CD4-positive, alpha-beta T cell treated with Interleukin-12 subunit alpha and Interleukin-12 subunit beta, for 1 hour (primary cell): ENCODE results near the gene RBM4B.
"Not testable (repeated sequence)": the region's sequence is repeated elsewhere in the genome, so short reads cannot be mapped to it uniquely, and the experiment has no call there.

ENCODE experiments used
- DNase-seq: peaks from one replicate; pipeline ENCODE4 v3.0.0-alpha.2; 2020

RBM4B gene

DNA sequence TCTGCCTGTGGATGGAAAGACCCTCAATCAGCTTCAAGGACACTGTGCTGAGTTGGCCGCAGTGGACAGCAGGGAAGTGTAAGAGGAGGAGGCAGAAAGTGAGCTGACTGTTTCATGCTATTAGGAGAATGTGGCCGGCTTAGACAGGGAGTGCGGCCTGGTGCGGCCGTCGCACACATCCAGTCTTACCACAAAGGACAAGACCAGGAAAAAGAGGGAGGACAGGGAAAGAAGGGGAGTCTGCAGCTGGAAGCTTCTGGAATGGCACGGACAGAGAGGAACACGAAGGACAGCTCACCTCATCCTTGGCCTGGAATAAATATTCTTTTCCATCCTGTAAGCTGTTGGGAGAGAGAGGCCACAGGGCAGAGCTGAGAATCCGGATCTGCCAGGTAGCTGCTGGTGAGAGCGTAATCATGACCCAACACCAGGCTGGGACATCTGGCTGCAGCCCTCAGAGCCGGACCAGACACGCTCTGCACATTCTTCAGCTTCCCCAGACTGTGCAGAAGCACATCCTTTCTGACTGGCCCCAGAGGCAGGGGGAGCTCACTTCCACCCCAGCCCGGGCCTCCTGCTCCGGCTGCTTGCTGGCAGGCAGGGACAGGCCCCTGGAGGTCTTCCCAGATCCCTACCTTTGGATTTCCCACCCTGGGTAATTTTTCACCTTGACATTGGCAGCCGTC, 8.6 kb upstream of the RBM4B start:
- DNase-seq, result no peak

DNA sequence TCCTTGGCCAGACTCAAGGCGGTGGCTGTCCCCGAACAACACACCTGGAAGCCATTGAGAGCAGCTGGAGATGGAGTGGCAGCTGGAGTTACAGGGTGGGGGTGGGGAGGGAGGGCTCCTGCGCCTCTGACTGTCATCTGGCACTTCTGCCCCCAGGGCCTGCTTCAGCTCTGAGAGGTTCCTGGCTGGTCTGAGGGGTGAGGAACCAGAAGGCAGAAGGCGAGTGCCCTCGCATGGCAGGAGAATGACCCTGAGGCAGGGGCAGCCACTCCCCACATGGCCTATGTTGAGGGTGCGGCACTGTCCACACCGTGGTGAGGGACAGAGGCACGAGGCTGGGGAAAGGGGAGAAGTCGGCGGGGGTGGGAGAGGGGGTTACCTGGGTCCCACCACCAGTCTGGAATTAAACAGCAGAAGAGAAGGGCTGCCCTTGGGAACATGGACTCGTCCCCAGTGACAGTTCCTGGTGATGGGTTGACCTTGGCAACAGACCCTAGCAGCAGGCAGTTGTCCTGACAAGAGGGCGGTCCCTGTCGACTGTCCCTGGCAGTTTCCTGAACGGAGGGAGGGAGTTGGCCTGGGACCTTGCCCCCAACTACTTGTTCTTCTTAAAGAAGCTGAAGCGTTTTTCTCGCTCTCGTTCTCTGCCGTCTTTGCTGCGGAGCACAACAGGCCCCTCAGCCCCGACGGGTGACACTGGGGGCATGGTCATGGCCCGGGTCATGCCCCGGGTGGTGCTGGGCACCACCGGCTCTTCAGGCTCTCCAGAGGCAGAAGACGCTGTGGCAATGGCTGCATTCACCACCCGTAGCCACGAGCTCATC, 7.8 kb upstream of the RBM4B start:
- no peak for DNase-seq

- no peak for DNase-seq
Observed at GRCh38 chr11:66684635-66685034, 6.9 kb upstream of the RBM4B start.

- DNase-seq, result no peak
Observed at GRCh38 chr11:66683877-66684276, 6.2 kb upstream of the RBM4B start.

DNA sequence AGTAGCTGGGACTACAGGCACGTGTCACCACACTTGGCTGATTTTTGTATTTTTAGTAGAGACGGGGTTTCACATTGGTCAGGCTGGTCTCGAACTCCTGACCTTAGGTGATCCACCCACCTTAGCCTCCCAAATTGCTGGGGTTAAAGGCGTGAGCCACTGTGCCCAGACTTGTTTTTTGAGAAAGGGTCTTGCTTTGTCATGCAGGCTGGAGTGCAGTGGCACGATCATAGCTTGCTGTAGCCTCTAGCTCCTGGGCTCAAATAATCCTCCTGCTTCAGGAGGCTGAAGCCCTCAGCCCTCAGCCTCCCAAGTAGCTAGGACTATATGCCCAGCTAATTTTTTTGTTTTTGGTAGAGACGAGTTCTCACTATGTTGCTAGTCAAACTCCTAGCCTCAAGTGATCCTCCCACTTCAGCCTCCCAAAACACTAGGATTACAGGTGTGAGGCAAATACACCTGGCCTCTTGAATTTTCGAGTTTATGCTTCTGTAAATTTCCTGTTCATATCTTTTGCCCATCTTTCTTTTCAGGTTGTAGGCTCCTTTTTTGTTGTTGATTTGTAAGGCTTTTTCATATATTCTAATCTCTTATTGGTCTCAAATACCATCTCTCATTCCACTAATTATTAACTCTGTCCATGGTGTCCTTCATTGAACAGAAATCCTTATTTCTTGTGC, 3.4 kb upstream of the RBM4B start:
- no peak for DNase-seq

DNA sequence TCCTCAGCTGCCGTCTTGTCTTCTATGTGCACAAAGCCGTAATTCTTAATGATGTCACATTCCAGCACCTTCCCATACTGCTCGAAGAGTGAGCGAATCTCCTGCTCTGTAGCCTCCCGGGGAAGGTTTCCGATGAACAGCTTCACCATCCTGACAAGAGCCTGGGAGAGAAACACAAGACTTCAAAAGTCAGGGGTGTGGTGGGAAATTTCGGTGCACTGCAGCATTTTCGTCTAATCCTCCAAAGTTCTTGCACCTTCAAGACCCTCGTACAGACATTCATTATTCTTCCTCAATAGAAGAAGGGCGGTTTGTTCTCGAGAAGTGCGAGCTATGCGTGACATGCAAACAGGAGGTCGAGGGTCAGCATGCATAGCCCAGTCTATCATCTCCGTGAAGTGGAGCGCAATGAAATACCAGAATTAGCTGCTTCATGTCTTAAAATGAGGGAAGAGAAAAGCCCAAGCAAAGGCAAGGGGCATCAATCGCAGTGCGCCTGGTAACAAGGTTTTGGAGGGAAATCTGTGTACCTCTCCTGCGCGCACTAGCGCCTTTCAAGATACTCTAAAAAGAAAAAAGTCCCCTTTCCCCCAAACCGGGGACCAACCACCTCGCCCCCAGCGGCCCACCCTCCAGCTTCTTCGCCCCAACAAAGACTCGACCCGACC, 622 bp downstream of the RBM4B start:
- DNase-seq, result no peak

- no peak for DNase-seq
Observed at GRCh38 chr11:66676282-66676919, 1.3 kb downstream of the RBM4B start.

GRCh38 chr11:66674964-66675602, 2.6 kb downstream of the RBM4B start:
- no peak for DNase-seq

- DNase-seq, result no peak
Observed at GRCh38 chr11:66670816-66671215, 6.9 kb downstream of the RBM4B start.

GRCh38 chr11:66665369-66665768, 12.3 kb downstream of the RBM4B start:
- DNase-seq, result no peak

GRCh38 chr11:66663741-66664296, 13.9 kb downstream of the RBM4B start:
- no peak for DNase-seq

DNA sequence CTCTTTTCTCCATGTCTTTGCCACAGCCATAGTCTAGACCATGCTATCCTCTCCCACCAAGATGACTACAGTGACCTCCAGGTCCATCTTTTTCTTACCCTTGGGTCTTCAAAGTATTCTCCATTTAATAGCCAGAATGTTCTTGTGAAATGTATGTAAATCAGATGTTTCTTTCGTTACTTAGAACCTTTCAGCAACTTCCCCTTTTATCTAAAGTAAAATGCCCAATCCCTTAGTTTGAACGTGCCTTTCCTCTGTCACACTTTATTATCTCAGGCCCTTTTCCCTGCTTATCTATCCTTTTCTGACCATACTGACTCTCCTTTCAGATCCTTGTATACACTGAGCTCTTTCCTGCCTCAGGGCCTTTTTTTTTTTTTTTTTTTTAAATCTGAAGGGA, 17.9 kb downstream of the RBM4B start:
- DNase-seq, result no peak

DNA sequence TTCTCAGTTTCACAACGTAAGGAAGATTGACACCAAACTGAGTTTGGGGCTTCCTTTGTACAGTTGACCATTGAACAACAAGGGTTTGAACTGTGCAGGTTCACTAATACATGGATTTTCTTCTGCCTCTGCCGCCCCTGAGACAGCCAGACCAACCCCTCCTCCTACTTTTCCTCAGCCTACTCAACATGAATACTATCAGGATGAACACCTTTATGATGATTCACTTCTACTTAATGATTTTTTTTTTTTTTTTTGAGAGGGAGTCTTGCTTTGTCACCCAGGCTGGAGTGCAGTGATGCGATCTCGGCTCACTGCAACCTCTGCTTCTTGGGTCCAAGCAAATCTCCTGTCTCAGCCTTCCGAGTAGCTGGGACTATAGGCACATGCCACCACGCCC, 24.6 kb downstream of the RBM4B start:
- no peak for DNase-seq

GRCh38 chr11:66652651-66653050, 25.0 kb downstream of the RBM4B start:
- DNase-seq, result no peak

- no peak for DNase-seq
Observed at GRCh38 chr11:66651016-66651415, 26.7 kb downstream of the RBM4B start.

GRCh38 chr11:66649903-66650302, 27.8 kb downstream of the RBM4B start:
- no peak for DNase-seq

DNA sequence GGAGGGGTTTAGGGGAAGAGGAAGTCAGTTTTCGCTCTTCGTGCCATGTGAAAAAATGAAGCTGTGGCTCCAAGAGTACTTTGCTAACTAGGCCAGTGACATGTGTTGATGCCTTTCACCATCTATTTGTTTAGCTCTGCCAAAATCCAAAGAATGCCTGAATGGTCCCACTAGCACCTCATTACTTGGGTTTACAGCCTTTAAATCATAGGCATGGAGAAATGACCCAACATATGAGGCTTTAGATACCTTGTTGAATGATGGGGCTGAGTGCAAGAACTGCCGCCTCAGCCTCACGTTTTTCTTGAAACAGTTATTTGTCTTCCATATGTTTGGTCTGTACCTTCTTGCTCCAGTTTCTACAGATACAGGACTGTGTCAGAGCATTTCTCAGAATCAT, 30.9 kb downstream of the RBM4B start:
- DNase-seq, result no peak

DNA sequence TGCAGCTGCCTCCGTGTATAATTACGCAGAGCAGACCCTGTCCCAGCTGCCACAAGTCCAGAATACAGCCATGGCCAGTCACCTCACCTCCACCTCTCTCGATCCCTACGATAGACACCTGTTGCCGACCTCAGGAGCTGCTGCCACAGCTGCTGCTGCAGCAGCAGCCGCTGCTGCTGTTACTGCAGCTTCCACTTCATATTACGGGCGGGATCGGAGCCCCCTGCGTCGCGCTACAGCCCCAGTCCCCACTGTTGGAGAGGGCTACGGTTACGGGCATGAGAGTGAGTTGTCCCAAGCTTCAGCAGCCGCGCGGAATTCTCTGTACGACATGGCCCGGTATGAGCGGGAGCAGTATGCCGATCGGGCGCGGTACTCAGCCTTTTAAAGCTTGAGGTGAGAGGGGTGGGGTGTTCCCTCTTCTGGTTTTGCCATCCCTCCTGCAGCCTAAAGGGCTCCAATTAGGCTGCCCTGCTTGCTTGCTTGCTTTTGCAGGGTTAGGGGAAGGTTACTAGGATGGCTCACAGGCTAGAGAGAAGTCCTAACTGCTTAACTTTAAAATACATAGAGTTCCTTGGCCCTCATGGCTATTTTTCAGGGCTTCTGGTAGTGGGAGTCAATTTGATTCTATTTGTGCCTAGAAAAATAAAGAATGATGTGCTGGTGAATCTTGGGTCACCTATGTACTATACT, 33.8 kb downstream of the RBM4B start:
- DNase-seq, result no peak

DNA sequence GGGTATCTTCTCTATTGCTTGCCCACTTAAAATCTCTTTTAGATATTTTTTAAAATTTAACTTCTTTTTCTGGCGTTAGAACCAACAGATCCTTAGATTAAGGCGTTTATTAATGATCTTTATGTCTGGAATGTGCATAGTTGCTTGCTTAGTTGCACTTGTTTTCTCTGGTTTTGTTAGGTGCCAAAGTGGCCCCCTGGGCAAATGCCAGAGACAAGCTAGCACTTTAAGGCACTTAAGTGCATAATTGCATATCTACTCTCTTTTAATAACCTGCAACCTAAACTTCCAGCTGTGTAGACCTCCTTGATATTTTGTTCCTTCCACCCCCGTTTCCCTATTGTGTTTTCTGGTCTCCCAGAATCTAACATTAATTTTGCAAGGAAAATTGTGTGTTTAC, 35.9 kb downstream of the RBM4B start:
- no peak for DNase-seq

GRCh38 chr11:66639814-66640340, 37.8 kb downstream of the RBM4B start:
- DNase-seq, result not testable (repeated sequence)
